Measurements from ENCODE around the gene VOPP1. TPM values are rescaled to one million over a fixed set of nuclear protein-coding genes. Genes with fewer than 3 reads are reported as not detected.
"Not testable (repeated sequence)": the region's sequence is repeated elsewhere in the genome, so short reads cannot be mapped to it uniquely, and the experiment has no call there.

Gene VOPP1, protein sequence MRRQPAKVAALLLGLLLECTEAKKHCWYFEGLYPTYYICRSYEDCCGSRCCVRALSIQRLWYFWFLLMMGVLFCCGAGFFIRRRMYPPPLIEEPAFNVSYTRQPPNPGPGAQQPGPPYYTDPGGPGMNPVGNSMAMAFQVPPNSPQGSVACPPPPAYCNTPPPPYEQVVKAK
- total RNA-seq, result 10 to 100 TPM; 15.7 to 24.9 (median 20.3) TPM

DNA sequence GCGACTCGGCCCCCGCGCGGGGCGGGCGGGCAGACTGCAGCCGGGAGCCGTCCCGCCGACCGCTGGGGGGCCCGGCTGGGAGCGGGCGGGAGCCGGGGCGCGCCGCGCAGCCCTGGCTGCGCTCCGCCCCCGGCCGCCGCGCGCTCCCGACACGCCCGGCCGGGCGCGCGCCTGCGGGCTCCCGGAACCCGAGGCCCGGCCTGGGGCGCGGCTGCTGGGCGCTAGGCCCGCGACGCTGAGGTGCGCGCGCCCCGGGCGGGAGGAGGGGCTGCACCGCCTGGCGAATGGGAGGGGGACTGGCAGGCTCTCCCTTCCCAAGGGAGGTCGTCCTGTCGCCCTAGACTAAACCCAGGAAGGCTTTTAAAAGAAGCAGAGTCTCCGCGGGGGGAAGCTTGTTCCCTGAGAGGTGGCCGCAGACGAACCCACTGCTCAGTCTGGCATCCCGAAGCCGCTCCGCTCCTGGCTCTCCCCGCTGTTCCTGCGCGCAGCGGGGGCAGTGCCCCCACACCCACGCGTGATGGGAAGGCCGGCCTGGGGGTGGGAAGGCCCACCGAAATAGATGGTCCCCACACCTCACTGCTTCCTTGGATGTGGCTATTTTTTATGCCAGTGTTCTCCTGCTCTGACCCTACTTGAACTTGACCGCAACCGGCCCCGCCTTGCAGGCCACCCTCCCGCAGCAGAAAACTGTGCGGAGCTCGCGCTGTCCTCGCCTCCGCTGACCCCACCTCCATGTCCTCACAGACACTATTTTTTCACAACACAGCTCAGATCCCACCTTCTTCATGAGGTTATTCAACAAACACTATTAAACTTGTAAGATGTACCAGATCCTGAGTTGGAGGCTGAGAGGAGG is at the start of gene VOPP1:
VOPP1 (minus strand) TSS at position 125 of the 856 bp plus-strand sequence. CDS start 178 bp downstream, outside the sequence.
- peaks cover 43% of the 10 kb centered on the region for H3K4me1 ChIP-seq
- 4% methylated on average over 18 of the region's 77 CpGs for WGBS
- H3K27ac ChIP-seq, result peak within 1 kb of the TSS; percentile 88
- no peaks in the 10 kb centered on the region for H3K9me3 ChIP-seq
- H3K27me3 ChIP-seq, result no peaks in the 10 kb centered on the region
- no peaks in the 10 kb centered on the region for H3K36me3 ChIP-seq
- no peak for TF ChIP-seq POLR2A (IDR thresholded peaks at IDR 0.05)
- TF ChIP-seq, protein P1, sequence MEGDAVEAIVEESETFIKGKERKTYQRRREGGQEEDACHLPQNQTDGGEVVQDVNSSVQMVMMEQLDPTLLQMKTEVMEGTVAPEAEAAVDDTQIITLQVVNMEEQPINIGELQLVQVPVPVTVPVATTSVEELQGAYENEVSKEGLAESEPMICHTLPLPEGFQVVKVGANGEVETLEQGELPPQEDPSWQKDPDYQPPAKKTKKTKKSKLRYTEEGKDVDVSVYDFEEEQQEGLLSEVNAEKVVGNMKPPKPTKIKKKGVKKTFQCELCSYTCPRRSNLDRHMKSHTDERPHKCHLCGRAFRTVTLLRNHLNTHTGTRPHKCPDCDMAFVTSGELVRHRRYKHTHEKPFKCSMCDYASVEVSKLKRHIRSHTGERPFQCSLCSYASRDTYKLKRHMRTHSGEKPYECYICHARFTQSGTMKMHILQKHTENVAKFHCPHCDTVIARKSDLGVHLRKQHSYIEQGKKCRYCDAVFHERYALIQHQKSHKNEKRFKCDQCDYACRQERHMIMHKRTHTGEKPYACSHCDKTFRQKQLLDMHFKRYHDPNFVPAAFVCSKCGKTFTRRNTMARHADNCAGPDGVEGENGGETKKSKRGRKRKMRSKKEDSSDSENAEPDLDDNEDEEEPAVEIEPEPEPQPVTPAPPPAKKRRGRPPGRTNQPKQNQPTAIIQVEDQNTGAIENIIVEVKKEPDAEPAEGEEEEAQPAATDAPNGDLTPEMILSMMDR (IDR thresholded peaks at IDR 0.05), result no peak
- TF ChIP-seq POLR2AphosphoS5 (IDR thresholded peaks at IDR 0.05), result no peak
- no peak for TF ChIP-seq EP300 (IDR thresholded peaks at IDR 0.05)
- peak within 1 kb of the TSS; percentile 98 for H3K4me3 ChIP-seq
- DNase-seq (ENCODE audit: low spot score in 2 of 2), result peak in 1 of 2 donors; percentile 77

DNA sequence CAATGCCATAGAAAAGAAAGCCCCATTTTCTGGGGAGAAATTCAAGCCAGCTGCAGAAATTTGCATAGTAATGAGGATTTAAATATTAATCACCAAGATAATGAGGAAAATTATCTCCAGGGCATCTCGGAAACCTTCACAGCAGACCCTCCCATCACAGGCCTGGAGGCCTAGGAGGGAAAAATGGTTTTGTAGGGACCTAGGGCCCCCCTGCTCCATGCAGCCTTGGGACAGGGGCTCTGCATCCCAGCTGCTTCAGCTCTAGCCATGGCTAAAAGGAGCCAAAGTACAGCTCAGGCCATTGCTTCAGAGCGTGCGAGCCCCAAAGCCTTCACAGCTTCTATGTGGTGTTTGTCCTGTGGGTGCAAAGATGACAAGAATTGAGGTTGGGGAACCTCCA is 46.6 kb upstream of the VOPP1 start:
- TF ChIP-seq, protein P1 (IDR thresholded peaks at IDR 0.05), result no peak
- TF ChIP-seq POLR2A (IDR thresholded peaks at IDR 0.05), result no peak
- no peak for TF ChIP-seq EP300 (IDR thresholded peaks at IDR 0.05)
- TF ChIP-seq POLR2AphosphoS5 (IDR thresholded peaks at IDR 0.05), result no peak
- Histone ChIP-seq H3K9me3 (no peaks in the 10 kb centered on the region), H3K36me3 (no peaks in the 10 kb centered on the region), H3K4me1 (no peaks in the 10 kb centered on the region), H3K27me3 (peaks cover 3% of the 10 kb centered on the region), H3K4me3 (no peak overlapping the region), H3K27ac (no peak overlapping the region)
- no peak for DNase-seq (ENCODE audit: low spot score in 2 of 2)
- 86% methylated on average over 3 of the region's 3 CpGs for WGBS

DNA sequence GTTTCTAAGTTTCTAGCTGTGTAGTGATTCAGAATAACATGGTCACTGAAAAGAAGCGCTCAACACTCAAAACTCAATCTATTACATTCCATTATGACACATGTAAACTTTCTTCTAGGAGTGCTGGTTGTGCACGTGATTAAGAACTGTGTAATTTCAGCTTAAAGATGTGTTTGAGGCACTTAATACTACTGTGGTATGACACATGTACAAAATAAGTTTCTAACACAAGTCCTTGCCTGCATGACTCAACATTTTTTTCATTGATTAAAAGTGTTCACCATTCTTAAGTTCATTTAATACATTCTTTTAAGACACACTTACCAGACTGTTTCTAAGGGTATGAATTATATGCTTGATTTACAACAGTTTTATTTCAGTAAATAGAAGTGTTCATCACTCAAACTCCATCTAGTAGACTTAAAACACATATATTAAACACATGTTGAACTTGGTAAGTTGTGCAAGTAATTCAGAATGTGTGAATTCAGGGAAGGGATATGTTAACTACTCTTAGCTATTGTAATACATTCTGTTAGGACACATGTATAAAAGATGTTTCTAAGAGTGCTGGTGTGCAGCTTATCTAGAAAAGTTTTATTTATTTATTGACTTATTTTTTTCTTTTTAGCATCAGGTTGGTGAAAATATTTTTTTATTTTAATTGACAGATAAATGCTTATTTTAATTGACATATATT is 42.2 kb upstream of the VOPP1 start:
- not testable (repeated sequence) for H3K36me3 ChIP-seq; H3K4me1 ChIP-seq; H3K4me3 ChIP-seq; DNase-seq (ENCODE audit: low spot score in 2 of 2); H3K27ac ChIP-seq; H3K27me3 ChIP-seq; H3K9me3 ChIP-seq
- WGBS, result 33% methylated on average over 2 of the region's 2 CpGs

DNA sequence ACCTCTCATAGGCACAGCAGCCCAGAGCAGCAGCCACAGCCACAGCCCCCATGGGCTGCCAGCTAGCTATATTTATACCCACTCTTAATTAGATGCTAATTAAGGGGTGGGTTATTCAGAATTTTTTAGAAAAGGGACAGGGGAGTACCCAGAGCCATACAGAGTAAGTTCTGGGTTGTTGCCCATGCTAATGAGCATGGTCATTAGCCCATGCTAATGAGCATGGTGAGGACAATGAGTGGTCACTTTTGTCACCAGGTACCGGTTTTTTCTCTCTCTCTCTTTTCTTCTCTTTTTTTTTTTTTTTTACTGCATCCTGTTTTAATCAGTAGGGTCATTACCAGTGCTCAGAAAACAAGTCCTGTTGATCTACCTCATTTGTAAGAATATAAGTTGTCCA is 37.4 kb upstream of the VOPP1 start:
- H3K9me3 ChIP-seq; H3K27me3 ChIP-seq; H3K27ac ChIP-seq; H3K4me1 ChIP-seq; H3K36me3 ChIP-seq; DNase-seq (ENCODE audit: low spot score in 2 of 2); H3K4me3 ChIP-seq: not testable (repeated sequence)
- WGBS, result 61% methylated on average over 1 of the region's 1 CpG

DNA sequence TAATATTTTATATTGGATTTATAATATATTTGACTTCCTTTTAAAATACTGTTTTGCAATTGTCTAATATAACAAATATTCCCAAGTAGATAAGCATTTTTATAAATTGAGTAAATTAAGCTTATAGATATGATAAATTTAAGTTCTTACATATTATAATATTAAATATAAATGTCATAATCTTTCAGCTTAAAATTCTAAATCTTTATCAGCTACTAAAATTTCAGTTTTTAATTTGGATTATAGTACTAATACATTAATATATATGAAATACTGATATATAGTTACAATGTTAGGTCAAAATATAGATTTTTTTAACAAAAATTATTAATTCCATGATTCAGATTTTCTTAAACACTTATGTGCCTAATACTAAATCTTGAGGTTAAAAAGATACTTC is 33.4 kb upstream of the VOPP1 start:
- not testable (repeated sequence) for DNase-seq (ENCODE audit: low spot score in 2 of 2)

DNA sequence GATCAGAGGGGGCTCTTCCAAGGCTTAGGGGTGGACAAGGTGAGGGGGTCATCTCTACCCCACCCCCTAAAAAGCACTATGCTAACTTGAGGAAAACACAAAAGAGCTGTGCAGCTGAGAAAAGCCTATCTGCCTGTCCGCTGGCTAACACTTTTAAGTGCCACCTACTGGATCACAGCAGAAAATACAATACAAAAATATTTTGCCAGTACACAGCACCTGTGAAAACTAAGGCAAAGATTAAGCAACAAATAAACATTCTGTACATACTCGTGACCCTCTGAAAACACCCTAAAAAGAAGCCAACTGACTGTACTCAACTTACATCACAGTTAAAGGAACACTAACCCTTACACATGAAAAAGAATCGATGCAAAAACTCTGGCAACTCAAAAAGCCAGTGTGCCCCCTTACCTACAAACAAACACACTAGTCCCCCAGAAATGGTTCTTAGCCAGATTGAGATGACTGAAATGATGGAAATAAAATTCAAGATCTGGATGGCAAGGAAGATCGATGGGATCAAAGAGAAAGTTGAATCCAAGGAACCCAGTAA is 25.7 kb upstream of the VOPP1 start:
- DNase-seq (ENCODE audit: low spot score in 2 of 2); H3K27ac ChIP-seq; H3K9me3 ChIP-seq; H3K36me3 ChIP-seq; H3K4me3 ChIP-seq; H3K27me3 ChIP-seq; H3K4me1 ChIP-seq: not testable (repeated sequence)
- 50% methylated on average over 4 of the region's 4 CpGs for WGBS

More for the DNA sequence above, 33.4 kb upstream of the VOPP1 start:
- H3K27ac ChIP-seq, H3K27me3 ChIP-seq, H3K4me1 ChIP-seq, H3K9me3 ChIP-seq, H3K4me3 ChIP-seq, H3K36me3 ChIP-seq: not testable (repeated sequence)

DNA sequence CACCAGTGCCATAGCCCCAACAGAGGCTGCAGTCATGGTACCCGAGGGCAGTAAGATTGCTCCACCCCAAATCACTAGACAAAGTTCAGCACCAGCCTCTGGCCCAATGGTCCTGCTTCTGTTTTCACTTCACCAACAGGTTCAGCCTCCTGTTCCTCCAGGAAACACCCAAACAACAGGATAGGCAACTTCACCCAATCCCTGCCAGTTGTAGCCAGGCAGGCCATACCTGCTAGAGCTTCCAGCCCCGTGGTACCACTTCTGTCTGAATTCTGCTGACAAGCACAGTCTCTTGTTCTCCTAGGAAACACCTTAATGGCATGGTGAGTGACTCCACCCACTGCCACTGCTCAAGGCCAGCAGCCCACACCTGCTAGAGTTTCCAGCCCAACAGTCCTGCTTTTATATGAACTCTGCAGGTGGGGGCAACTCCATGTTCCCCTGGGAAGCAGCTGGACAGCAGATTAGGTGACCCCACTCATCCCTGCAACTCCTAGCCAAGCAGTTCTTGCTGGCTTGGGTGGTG is 25.0 kb upstream of the VOPP1 start:
- not testable (repeated sequence) for H3K27ac ChIP-seq; H3K4me1 ChIP-seq; DNase-seq (ENCODE audit: low spot score in 2 of 2); H3K9me3 ChIP-seq; H3K27me3 ChIP-seq; H3K36me3 ChIP-seq; H3K4me3 ChIP-seq
- 33% methylated on average over 2 of the region's 2 CpGs for WGBS

Measured in suprapubic skin (tissue), 4 donors.